Measurements from ENCODE around the gene SAMD7. TPM values are rescaled to one million over a fixed set of nuclear protein-coding genes. Genes with fewer than 3 reads are reported as not detected.

SAMD7 gene
- total RNA-seq, 2 experiments from 2014 or later = not detected

DNA sequence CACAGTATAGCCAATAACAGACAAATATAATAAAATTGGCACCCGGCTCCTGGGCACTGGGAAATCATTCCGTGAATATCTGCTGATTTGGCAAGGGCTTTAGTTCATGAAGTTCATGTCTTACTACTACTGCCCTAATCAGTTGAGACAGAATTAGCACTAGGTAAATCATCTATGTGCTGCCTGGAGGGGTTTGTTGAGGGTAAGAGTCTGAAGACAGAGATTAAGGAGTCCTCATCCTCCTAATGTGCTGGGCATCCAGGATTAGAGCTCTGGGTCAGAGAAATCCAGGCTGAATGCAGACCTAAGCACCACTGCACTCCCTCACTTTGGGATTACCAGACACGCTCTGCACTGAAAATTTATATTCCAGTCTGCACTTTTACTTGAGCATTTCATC, 2.0 kb downstream of the SAMD7 start:
- TF ChIP-seq, protein P1, sequence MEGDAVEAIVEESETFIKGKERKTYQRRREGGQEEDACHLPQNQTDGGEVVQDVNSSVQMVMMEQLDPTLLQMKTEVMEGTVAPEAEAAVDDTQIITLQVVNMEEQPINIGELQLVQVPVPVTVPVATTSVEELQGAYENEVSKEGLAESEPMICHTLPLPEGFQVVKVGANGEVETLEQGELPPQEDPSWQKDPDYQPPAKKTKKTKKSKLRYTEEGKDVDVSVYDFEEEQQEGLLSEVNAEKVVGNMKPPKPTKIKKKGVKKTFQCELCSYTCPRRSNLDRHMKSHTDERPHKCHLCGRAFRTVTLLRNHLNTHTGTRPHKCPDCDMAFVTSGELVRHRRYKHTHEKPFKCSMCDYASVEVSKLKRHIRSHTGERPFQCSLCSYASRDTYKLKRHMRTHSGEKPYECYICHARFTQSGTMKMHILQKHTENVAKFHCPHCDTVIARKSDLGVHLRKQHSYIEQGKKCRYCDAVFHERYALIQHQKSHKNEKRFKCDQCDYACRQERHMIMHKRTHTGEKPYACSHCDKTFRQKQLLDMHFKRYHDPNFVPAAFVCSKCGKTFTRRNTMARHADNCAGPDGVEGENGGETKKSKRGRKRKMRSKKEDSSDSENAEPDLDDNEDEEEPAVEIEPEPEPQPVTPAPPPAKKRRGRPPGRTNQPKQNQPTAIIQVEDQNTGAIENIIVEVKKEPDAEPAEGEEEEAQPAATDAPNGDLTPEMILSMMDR (IDR thresholded peaks at IDR 0.05) = no peak
- Mint-ChIP-seq H3K9me3 (no peaks in the 10 kb centered on the region), H3K4me3 (no peak overlapping the region), H3K36me3 (ENCODE audit: low read depth) (no peaks in the 10 kb centered on the region), H3K27ac (no peak overlapping the region), H3K4me1 (ENCODE audit: low read depth) (no peaks in the 10 kb centered on the region), H3K27me3 (no peaks in the 10 kb centered on the region)
- ChIA-PET CTCF (no interaction called here), POLR2A (no interaction called here)
- intact Hi-C loops (cut with DNase I, micrococcal nuclease) = no loop called here
- Histone ChIP-seq H3K4me3 (ENCODE audit: low read length) (no peak overlapping the region), H3K27me3 (ENCODE audit: control insufficient read depth in 1 of 2, insufficient read depth in 2 of 2, low read length in 2 of 2) (no peaks in the 10 kb centered on the region), H3K27ac (ENCODE audit: low read depth in 1 of 2, low read length in 2 of 2) (no peak overlapping the region), H3K9me3 (ENCODE audit: control insufficient read depth in 1 of 2, insufficient read depth in 1 of 2, low read length in 2 of 2) (no peaks in the 10 kb centered on the region), H3K4me1 (ENCODE audit: insufficient read depth, low read length) (no peaks in the 10 kb centered on the region), H3K36me3 (ENCODE audit: insufficient read depth, low read length) (no peaks in the 10 kb centered on the region)
- ATAC-seq (ENCODE audit: poor library complexity) (no peak), DNase-seq (no peak)

GRCh38 chr3:169914321-169914720, 2.9 kb downstream of the SAMD7 start:
- POLR2A ChIA-PET = no interaction called here
- CTCF ChIA-PET = no interaction called here

GRCh38 chr3:169923189-169923588, 11.8 kb downstream of the SAMD7 start:
- no peaks in the 10 kb centered on the region for H3K36me3 ChIP-seq (ENCODE audit: insufficient read depth, low read length)
- Mint-ChIP-seq H3K4me3 (no peak overlapping the region), H3K27ac (no peak overlapping the region), H3K27me3 (no peaks in the 10 kb centered on the region), H3K4me1 (ENCODE audit: low read depth) (no peaks in the 10 kb centered on the region), H3K9me3 (no peaks in the 10 kb centered on the region), H3K36me3 (ENCODE audit: low read depth) (no peaks in the 10 kb centered on the region)
- DNase-seq (no peak), ATAC-seq (ENCODE audit: poor library complexity) (no peak)
- intact Hi-C loops (cut with DNase I, micrococcal nuclease) = no loop called here
- H3K27ac ChIP-seq (ENCODE audit: low read depth in 1 of 2, low read length in 2 of 2) = no peak overlapping the region
- no peaks in the 10 kb centered on the region for H3K4me1 ChIP-seq (ENCODE audit: insufficient read depth, low read length)
- ChIA-PET CTCF (no interaction called here), POLR2A (no interaction called here)
- no peak overlapping the region for H3K4me3 ChIP-seq (ENCODE audit: low read length)
- H3K9me3 ChIP-seq (ENCODE audit: control insufficient read depth in 1 of 2, insufficient read depth in 1 of 2, low read length in 2 of 2) = no peaks in the 10 kb centered on the region
- TF ChIP-seq, protein P1 (IDR thresholded peaks at IDR 0.05) = no peak
- peaks cover 0 to 2% of the 10 kb centered on the region in 2 experiments for H3K27me3 ChIP-seq (ENCODE audit: control insufficient read depth in 1 of 2, insufficient read depth in 2 of 2, low read length in 2 of 2)

More at GRCh38 chr3:169914321-169914720, 2.9 kb downstream of the SAMD7 start:
- H3K36me3 ChIP-seq (ENCODE audit: insufficient read depth, low read length) = no peaks in the 10 kb centered on the region
- no peaks in the 10 kb centered on the region for H3K27me3 ChIP-seq (ENCODE audit: control insufficient read depth in 1 of 2, insufficient read depth in 2 of 2, low read length in 2 of 2)
- Mint-ChIP-seq H3K36me3 (ENCODE audit: low read depth) (no peaks in the 10 kb centered on the region), H3K4me3 (no peak overlapping the region), H3K4me1 (ENCODE audit: low read depth) (no peaks in the 10 kb centered on the region), H3K27me3 (no peaks in the 10 kb centered on the region), H3K27ac (no peak overlapping the region), H3K9me3 (no peaks in the 10 kb centered on the region)
- ATAC-seq (ENCODE audit: poor library complexity) (no peak), DNase-seq (no peak)
- H3K4me1 ChIP-seq (ENCODE audit: insufficient read depth, low read length) = no peaks in the 10 kb centered on the region
- H3K4me3 ChIP-seq (ENCODE audit: low read length) = no peak overlapping the region
- intact Hi-C loops (cut with DNase I, micrococcal nuclease) = no loop called here
- TF ChIP-seq, protein P1 (IDR thresholded peaks at IDR 0.05) = no peak
- no peaks in the 10 kb centered on the region for H3K9me3 ChIP-seq (ENCODE audit: control insufficient read depth in 1 of 2, insufficient read depth in 1 of 2, low read length in 2 of 2)
- H3K27ac ChIP-seq (ENCODE audit: low read depth in 1 of 2, low read length in 2 of 2) = no peak overlapping the region

Measured in CD4-positive, alpha-beta T cell (primary cell).